HPDE6-E6E7 (cell line): Measurements from ENCODE around the gene ABHD2.
"Not testable (repeated sequence)": the region's sequence is repeated elsewhere in the genome, so short reads cannot be mapped to it uniquely, and the experiment has no call there.

Experiments
- DNase-seq: peaks from one replicate; pipeline ENCODE4 v3.0.0; 2011; ENCODE audit warnings: missing footprints; ENCODE audit errors: extremely low spot score

ABHD2 gene

DNA sequence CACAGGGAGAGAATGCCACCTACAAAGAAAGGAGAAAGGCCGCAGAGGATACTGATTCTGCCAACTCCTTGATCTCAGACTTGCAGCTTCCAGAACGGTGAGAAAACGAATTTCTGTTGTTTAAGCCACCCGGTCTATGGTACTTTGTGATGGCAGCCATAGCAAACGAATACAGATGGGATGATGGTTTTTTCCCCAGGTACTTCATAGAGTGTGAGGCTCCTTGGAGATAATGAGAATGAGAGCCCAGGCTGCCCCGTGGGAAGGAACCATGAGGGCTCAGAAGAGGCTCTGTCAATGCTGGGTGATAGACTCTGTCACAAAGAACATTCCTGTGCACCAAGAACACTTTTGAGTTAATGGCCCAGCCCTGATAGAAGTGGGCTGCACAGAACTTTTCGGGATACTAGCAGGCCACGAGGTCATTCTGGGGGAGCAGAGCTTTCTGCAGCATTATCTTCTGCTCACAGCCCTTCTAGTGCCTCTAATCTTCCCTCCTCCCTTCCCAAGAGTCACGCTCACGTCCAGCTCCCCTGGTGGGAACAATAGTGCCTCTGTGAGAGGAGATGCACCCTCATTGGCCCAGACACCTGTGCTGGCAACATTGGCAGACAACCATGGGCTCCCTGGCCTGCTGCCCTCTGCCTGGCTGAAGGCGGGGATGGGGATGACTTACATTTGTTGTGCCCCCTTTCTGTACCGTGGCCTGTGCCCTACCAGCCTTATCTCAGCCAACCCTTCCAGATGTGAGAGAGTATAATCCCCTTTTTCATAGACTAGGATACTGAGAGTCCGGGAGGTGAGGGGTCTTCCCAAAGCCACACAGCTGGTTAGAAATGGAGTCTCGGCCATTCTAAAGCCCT lies 138.3 kb downstream of the ABHD2 start:
- no peak for DNase-seq

DNA sequence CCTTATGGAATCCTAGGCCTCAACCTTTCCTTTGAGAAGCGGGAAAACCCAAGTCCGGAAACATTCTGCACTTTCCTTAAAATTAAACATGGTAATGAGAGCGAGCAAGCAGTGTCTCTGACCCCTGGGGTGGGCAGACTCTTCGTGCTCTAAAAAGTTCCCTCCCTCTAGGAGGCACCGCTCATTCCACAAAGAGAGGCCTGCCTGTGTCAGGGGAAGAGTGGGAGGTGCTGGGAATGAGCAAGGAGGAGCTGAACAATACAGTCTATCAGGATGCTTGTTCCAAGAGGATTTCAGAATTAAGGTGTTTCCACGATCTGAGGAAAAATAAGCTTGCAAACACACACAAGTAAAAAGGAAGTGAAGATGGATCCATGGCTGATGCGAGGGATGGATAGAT lies 139.2 kb downstream of the ABHD2 start:
- no peak for DNase-seq

DNA sequence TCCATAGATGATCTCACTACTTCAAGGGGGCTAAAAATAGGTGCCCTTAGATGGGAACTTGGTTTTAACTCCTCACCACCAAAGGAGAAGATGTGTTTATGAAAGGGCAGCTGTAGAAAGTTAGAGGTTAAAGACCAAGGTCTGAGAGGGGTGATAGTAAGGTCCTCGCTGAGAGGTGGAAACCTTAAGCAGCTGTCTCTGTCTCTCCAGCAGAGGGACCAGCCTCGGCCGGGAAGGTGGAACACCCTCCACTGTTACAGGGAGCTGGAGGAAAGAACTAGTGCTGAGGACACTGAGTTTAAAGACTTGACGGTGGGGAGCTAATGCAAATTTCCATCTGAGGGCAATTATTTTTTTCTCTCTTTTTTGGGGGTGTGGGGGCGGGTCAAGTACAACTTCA lies 142.0 kb downstream of the ABHD2 start:
- no peak for DNase-seq

DNA sequence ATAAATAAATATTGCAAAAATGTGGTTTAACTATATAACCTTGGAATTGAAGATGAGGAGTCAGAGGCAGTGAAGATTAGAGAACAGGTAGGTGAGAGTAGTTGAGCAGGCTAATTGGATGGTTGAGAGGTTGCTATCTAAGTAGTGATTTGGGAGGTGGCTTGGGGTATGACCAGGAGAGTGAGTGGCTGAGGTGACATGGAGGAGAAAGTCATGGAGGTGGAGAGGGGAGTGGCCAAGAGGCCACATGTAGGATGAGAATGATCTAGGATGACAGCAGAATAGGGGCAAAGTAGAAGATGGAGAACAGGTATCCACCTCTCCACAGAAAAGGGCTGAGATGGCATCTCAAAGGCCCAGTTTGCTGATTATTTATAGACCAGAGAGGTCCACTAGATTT lies 143.6 kb downstream of the ABHD2 start:
- no peak for DNase-seq

DNA sequence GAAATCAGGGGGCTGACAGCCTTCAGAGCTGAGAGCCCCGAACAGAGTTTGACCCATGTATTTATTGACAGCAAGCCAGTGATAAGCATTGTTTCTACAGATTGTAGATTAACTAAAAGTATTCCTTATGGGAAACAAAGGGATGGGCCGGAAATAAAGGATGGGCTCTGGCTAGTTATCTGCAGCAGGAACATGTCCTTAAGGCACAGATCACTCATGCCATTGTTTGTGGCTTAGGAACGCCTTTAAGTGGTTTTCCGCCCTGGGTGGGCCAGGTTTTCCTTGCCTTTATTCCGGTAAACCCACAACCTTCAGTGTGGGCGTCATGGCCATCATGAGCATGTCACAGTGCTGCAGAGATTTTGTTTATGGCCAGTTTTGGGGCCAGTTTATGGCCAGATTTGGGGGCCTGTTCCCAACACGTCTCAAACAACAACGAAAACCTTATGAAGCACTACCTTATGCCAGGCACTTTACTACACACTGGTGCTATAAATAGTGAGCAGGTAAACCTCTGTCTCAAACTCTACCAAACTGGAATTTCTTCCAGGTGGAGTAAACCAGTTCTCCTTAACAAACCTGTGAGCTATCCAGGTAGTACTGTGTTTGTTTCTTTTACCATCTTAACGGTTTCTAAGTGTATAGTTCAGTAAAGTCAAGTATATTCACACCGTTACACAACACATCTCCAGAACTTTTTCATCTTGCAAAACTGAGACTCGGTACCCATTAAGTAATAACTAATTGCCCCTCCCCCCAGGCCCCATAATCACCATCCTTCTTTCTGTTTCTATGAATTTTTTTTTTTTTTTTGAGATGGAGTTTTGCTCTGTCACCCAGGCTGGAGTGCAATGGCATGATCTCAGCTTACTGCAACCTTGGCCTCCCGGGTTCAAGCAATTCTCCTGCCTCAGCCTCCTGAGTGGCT lies 151.9 kb downstream of the ABHD2 start:
- not testable (repeated sequence) for DNase-seq

DNA sequence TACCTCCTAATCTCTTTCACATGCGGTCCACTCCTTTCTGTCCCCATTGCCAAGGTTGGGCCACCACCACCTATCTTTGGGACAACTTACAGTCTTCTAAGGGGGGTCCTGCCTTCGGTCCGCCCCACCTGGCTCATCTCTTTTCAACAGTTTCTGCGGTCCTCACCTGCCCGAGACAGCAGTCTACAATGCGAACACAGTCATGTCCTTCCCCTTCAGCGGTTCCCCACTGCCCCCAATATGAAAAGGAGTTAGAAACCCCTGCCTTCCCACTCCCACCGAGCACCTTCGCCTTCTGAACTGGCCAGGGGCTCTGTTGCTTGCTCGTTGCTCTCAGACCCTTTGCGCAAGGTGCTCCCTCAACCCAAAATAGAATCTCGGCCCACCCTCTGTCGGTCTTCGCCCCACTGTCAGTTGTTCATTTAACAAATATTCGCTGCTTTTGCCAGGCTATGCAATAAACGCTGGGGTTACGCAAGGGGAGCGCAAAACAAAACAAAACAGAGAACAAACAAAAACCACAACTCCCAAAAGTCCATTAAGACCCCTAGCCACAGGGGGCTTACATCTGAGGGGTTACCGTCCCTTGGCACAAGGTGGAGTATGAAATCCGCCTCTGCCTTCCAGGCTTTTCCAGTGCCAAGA lies 154.9 kb downstream of the ABHD2 start:
- DNase-seq = no peak

DNA sequence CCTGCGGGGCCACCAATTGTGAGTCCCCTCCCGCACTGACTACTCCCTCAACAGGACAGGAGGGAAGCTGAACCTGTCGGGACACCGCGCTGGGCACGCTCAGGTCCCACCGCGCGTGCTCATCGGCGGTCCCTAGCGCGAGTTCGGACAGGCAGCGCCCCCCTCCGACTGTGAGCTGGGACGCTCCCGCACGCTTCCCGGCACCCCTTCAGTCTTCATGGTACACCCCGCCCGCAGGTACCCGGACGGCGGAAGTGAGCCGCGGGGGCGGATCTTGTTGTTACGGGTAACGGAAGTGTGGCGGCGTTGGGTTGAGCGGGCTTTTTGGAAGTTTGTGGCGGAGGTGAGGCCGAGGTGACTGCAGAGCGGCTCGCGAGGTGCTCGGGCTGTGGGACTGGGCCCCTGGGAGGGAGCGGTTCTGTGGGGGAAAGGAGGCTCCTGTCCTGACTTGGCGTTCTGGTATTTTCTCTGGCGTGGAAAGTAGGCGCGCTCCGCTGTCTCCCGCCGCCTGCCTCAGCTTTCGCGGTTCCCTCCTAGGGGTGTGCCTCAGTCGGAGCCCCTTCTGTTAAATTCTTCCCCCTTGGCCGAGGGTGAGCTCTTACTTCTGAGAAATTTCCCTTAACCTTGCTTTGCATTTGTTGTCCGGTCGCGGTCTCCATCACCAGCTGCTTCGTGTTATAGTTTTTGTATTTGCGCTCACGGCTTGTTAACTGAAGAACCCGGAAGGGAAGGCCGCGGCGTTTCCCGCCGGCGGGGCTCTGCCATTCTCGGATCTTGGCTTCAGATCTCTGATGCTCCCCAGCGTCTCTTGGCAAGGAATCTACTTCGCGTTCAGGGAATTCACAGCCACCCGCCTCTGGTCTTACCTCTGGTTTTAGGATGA lies 155.7 kb downstream of the ABHD2 start, which contains the start of gene FANCI:
Gene FANCI, plus strand, starts transcription at position 289 of the 883 bp plus-strand sequence. CDS start 3,669 bp downstream, outside the sequence.
- DNase-seq = peak; percentile 87

DNA sequence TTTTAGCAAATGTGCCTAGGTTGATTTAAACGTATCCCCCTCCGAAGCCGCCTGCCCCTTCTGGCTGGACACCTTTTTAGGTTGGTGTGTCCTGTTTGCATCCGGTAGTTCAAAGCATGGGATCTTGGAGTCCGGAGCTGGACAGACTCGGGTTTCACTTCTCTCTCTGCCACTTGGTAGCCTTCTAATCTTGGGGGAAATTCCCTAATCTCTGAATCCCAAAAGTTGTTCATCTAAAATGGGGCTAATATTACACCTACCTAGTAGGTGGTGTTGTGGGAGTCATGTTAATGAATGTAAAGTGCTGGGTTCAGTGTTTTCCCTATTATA lies 156.3 kb downstream of the ABHD2 start:
- no peak for DNase-seq

DNA sequence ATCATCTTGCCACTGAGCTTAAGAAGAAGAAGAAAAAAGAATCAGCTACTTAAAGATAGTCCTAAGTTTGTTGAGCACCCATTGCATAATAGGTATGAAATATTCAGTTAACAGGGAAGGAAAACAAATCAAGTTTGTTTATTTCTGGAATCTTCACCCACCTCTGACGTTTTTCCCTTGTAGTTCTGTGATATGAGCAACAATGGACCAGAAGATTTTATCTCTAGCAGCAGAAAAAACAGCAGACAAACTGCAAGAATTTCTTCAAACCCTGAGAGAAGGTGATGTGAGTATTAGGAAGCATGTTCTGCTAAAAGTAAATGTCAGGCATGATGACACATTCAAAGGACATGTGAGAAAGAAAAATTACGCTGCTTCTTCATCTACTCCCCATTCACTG lies 159.2 kb downstream of the ABHD2 start:
- no peak for DNase-seq

DNA sequence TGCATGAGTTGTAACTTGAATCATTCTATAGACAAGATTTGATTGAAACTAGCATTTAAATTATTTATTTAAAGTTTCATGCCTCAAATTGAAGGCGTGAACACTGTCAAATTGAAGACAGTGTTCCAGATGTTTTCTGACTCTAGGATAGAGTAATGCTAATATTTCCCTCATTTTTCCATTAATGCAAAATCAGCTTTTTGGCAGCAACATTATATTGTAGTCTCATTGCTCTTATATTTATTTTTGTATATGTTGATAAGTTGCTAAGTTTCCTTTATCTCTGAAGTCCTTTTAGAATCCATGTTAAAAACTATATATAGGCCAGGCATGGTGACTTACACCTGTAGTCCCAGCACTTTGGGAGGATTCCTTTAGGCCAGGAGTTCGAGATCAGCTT lies 160.3 kb downstream of the ABHD2 start:
- DNase-seq = no peak

DNA sequence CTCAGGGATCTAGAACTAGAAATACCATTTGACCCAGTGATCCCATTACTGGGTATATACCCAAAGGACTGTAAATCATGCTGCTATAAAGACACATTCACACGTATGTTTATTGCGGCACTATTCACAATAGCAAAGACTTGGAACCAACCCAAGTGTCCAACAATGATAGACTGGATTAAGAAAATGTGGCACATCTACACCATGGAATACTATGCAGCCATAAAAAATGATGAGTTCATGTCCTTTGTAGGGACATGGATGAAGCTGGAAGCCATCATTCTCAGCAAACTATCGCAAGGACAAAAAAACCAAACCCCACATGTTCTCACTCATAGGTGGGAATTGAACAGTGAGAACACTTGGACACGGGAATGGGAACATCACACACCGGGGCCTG lies 161.9 kb downstream of the ABHD2 start:
- not testable (repeated sequence) for DNase-seq
